ENCODE data around the gene RNF152. TPM values are rescaled to one million over a fixed set of nuclear protein-coding genes. Genes with fewer than 3 reads are reported as not detected.

The RNF152 gene
- total RNA-seq, 4 donors from 2014 or later: 4.6 to 14.3 (median 7.7) TPM

GRCh38 chr18:61894751-61895524 lies 2.1 kb upstream of the RNF152 start:
- DNase-seq (ENCODE audit: extremely low spot score): peak; percentile 90
- H3K4me3 ChIP-seq: peak overlapping the region; percentile 76 to 95 (median 83)
- H3K9me3 ChIP-seq: no peaks in the 10 kb centered on the region
- H3K4me1 ChIP-seq: peaks cover 11 to 33% (median 31%) of the 10 kb centered on the region in 4 donors
- WGBS: 45% methylated on average over 17 of the region's 28 CpGs
- intact Hi-C loops (cut with DNase I): loop anchor here (5.0 kb wide), 1 partner anchor 258 kb away; no protein-coding TSS in a partner anchor
- H3K27me3 ChIP-seq: peaks cover 0 to 21% (median 0%) of the 10 kb centered on the region in 4 donors
- peak overlapping the region; percentile 72 to 78 (median 76) for H3K27ac ChIP-seq (replicated peaks in 1 of 4)
- no peak for TF ChIP-seq POLR2A (IDR thresholded peaks at IDR 0.05; ENCODE audit: low read depth)
- no peak for TF ChIP-seq POLR2AphosphoS5 (IDR thresholded peaks at IDR 0.05)
- TF ChIP-seq CTCF (IDR thresholded peaks at IDR 0.05): no peak
- no peak for TF ChIP-seq EP300 (IDR thresholded peaks at IDR 0.05)
- peaks cover 0 to 10% (median 0%) of the 10 kb centered on the region in 4 donors for H3K36me3 ChIP-seq

GRCh38 chr18:61893971-61894750 lies 1.4 kb upstream of the RNF152 start:
- Histone ChIP-seq H3K27me3 (peaks cover 0 to 21% (median 0%) of the 10 kb centered on the region in 4 donors), H3K4me1 (peaks cover 11 to 33% (median 31%) of the 10 kb centered on the region in 4 donors), H3K9me3 (no peaks in the 10 kb centered on the region), H3K27ac (replicated peaks in 1 of 4) (peak overlapping the region; percentile 72 to 78 (median 76)), H3K4me3 (peak overlapping the region; percentile 76 to 95 (median 83)), H3K36me3 (peaks cover 0 to 18% (median 0%) of the 10 kb centered on the region in 4 donors)
- DNase-seq (ENCODE audit: extremely low spot score): peak; percentile 87
- TF ChIP-seq POLR2A (IDR thresholded peaks at IDR 0.05; ENCODE audit: low read depth): no peak
- TF ChIP-seq EP300 (IDR thresholded peaks at IDR 0.05): no peak
- TF ChIP-seq POLR2AphosphoS5 (IDR thresholded peaks at IDR 0.05): peak; percentile 61 to 67
- TF ChIP-seq CTCF (IDR thresholded peaks at IDR 0.05): peak in 2 of 3 experiments; percentile 32 to 34
- intact Hi-C loops (cut with DNase I): loop anchor here (5.0 kb wide), 1 partner anchor 257 kb away; no protein-coding TSS in a partner anchor
- 0% methylated on average over 40 of the region's 95 CpGs for WGBS

- intact Hi-C loops (cut with DNase I): loop anchor here (5.0 kb wide), 1 partner anchor 256 kb away; no protein-coding TSS in a partner anchor
- Histone ChIP-seq H3K36me3 (peaks cover 0 to 18% (median 0%) of the 10 kb centered on the region in 4 donors), H3K9me3 (no peaks in the 10 kb centered on the region), H3K27me3 (peaks cover 0 to 21% (median 0%) of the 10 kb centered on the region in 4 donors), H3K4me3 (peak overlapping the region; percentile 76 to 95 (median 83)), H3K4me1 (peaks cover 11 to 33% (median 31%) of the 10 kb centered on the region in 4 donors), H3K27ac (replicated peaks in 1 of 4) (peak overlapping the region; percentile 72 to 78 (median 76))
- TF ChIP-seq EP300 (IDR thresholded peaks at IDR 0.05) (no peak), POLR2A (IDR thresholded peaks at IDR 0.05; ENCODE audit: low read depth) (no peak), POLR2AphosphoS5 (IDR thresholded peaks at IDR 0.05) (no peak), CTCF (IDR thresholded peaks at IDR 0.05) (no peak)
- WGBS: 1% methylated on average over 21 of the region's 65 CpGs
- peak; percentile 91 for DNase-seq (ENCODE audit: extremely low spot score)
These were observed 633 bp upstream of the RNF152 start for GRCh38 chr18:61893309-61893970.

DNA sequence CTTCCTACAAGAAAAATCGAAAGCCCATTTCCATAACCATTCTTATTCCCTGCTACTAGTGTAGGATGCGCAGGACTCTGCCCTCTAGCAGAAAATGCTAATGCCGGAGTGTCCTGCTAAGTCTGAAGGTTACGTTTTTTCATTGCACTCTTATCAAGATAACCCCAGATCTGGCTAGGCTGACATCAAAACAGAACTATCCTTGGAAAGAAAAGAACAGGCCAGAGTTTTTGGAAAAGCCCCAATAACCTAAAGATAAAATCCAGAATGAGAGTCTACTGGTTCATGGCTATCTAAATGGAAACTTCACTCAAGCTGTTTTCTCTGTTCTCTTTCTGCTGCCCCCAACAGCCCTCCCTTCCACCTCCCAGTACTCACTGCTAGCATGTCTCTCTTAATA lies 913 bp downstream of the RNF152 start:
- TF ChIP-seq EP300 (IDR thresholded peaks at IDR 0.05) (no peak), CTCF (IDR thresholded peaks at IDR 0.05) (no peak)
- H3K27me3 ChIP-seq: peaks cover 0 to 21% (median 0%) of the 10 kb centered on the region in 4 donors
- peaks cover 0 to 18% (median 0%) of the 10 kb centered on the region in 4 donors for H3K36me3 ChIP-seq
- no peaks in the 10 kb centered on the region for H3K9me3 ChIP-seq
- DNase-seq (ENCODE audit: extremely low spot score): no peak
- WGBS: 78% methylated on average over 4 of the region's 4 CpGs
- peak overlapping the region; percentile 76 to 95 (median 83) for H3K4me3 ChIP-seq
- peaks cover 11 to 33% (median 30%) of the 10 kb centered on the region in 4 donors for H3K4me1 ChIP-seq
- intact Hi-C loops (cut with DNase I): loop anchor here (5.0 kb wide), 1 partner anchor 255 kb away; no protein-coding TSS in a partner anchor
- peak overlapping the region in 2 of 4 donors; percentile 23 to 78 for H3K27ac ChIP-seq (replicated peaks in 1 of 4)
